SW 1271 (cell line): ENCODE data around the gene SLC25A13.
"Not testable (repeated sequence)": the region's sequence is repeated elsewhere in the genome, so short reads cannot be mapped to it uniquely, and the experiment has no call there.

ENCODE experiments used
- DNase-seq, 2 experiments: peaks; one replicate each; lab custom pipeline; 2025; lab: John Stamatoyannopoulos, UW

The SLC25A13 gene, protein sequence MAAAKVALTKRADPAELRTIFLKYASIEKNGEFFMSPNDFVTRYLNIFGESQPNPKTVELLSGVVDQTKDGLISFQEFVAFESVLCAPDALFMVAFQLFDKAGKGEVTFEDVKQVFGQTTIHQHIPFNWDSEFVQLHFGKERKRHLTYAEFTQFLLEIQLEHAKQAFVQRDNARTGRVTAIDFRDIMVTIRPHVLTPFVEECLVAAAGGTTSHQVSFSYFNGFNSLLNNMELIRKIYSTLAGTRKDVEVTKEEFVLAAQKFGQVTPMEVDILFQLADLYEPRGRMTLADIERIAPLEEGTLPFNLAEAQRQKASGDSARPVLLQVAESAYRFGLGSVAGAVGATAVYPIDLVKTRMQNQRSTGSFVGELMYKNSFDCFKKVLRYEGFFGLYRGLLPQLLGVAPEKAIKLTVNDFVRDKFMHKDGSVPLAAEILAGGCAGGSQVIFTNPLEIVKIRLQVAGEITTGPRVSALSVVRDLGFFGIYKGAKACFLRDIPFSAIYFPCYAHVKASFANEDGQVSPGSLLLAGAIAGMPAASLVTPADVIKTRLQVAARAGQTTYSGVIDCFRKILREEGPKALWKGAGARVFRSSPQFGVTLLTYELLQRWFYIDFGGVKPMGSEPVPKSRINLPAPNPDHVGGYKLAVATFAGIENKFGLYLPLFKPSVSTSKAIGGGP

DNA sequence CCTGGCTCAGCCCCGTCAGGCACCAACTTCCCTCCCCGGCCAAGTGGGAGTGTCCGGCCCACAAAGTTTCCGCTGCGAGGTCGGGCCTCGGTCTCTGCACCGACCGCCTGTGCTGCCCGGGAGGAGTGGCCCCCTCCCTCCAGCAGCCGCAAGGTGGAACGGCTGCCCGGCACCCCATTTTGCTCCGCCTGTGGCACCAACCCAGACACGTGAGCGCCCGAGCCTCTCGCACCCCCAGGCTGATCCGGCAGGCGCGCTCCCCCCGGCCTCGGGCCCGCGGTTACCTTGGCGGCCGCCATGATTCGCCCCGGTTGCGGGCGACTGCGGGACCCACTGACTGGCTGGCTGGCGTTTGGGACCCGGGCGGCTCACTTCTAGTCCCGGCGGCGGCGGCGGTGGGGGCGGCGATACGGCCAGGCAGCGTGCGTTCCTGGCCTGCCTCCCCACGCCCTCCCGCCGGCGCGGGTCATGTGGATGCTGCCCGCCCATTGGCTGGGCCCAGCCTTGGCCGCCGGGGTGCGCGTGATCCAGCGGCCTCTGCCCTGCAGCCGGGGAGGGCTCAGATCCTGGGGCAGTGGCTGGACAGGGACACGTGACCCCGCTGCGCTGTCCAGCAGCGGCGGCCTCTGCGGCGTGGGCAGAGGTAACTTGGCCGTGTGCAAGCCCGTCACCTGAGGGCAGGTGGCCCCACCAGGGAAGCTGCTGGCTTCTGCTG is at the start of gene SLC25A13:
SLC25A13 (minus strand) TSS at position 441 of the 715 bp plus-strand sequence; CDS start at position 299, 142 bp downstream.
- peak; percentile 60 to 84 for DNase-seq

DNA sequence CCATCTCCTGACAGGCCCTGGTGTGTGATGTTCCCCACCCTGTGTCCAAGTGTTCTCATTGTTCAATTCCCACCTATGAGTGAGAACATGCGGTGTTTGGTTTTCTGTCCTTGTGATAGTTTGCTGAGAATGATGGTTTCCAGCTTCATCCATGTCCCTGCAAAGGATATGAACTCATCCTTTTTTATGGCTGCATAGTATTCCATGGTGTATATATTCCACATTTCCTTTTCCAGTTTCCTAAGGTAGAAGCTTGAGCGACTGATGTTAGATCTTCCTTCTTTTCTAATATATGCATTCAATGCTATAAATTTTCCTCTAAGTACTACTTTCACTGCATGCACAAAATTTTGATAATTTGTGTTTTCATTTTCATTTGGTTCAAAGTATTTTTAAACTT is 44.0 kb upstream of the SLC25A13 start:
- not testable (repeated sequence) for DNase-seq

DNA sequence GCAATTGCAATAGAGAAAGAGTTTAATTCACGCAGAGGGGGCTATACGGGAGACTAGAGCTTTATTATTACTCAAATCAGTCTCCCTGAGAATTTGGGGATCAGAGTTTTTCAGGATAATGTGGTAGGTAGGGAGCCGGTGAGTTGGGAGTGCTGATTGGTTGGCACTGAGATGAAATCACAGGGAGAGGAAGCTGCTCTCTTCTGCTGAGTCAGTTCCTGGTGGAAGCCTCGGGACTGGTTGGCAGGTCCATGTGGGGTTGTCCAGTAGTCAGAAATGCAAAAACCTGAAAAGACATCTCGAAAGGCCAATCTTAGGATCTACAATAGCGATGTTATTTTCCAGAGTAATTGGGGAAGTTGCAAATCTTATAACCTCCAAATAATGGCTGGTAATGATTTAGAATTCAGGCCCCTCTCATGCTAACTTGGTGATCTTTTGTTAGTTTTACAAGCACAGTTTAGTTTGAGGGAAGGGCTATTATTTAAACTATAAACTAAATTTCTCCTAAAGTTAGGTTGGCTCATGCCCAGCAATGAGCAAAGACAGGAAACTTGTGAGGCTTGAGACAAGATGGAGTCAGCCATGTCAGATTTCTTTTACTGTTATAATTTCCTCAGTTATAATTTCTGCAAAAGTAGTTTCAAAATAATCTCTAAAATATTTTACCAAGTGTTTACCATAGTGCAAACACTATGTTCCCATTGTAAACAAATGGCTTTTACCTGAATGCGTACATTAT is 39.4 kb upstream of the SLC25A13 start:
- no peak for DNase-seq

DNA sequence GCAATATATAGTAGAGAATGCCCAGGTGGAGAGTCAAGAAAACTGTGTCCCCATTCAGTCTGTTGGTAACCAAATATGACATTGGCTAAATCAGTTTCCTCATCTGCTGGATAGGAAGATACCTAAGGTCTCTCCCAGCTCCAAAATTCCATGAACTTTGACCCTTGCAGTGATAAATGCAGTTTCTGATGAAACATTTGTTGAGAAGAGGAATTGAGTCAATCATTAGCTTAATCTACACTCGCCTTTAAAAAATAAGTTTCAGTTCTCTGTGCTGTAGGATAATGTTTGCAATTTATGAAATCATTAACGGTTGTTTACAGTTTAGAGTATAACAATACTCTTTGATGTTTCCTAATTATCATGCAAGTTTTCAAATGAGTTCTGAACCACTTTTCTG is 38.0 kb upstream of the SLC25A13 start:
- no peak for DNase-seq

DNA sequence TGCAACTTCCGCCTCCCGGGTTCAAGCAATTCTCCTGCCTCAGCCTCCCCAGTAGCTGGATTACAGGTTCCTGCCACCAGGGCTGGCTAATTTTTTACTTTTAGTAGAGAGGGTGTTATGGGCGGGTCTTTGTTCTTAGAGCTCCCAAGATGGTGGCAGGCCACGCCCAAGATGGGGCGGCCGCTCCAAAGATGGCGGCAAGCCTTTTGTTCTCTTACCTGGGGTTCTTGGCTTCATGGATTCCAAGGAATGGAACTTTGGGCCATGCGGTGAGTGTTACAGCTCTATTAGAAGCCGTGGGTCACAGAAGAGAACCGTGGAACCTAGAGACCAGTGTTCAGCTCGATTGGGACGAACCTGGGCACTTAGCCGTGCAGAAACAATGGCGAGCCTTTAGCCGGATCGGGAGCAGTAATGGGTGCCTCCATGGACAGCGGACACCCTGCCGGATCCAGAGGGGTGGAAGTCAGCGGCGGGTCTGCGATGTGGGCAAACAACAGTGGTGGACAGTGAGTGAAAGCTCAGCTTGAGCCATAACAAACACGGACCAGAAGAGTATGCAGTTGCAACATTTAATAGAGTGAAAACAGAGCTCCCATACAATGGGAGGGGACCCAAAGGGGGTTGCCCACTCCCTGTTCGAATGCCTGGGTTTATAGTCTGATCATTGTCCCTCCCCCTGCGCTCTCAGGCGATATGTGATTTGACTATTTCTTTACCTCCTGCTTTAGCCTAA is 36.5 kb upstream of the SLC25A13 start:
- not testable (repeated sequence) for DNase-seq

DNA sequence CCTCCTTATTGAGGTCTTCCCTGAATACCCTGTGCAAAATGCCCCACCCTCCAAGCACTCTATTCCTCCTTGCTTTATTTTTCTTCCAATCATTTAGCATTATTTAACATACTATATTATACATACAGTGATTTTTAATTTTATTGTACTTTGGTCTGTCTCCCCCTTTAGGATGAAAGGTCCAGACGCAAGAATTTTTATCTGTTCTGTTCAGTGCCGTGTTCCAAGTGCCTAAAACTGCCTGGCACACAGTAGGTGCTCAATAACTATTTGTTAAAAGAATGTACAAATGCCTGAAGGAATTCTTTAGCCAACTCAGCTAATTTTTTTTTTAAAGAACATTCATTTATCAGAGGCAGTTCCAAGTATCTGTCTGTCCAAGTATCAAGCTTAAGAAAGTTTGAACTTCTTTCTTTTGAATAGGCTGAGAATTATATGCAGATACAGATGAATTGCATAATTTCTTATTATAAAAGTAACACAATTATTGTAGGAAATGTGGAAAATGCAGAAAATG is 34.1 kb upstream of the SLC25A13 start:
- DNase-seq, result no peak

DNA sequence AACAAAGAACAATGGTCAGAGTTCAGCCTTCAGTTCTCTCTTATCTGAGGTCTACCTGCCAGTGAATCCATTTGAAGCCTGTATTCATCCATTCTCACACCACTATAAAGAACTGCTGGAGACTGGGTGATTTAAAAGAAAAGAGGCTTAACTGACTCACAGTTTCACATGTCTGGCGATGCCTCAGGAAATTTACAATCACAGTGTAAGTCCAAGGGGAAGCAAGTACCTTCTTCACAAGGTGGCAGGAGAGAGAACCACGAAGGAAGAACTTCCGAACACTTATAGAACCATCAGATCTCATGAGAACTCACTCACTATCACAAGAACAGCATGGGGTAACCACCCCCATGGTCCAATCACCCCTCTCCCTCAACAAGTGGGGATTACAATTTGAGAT is 33.0 kb upstream of the SLC25A13 start:
- DNase-seq, result no peak

DNA sequence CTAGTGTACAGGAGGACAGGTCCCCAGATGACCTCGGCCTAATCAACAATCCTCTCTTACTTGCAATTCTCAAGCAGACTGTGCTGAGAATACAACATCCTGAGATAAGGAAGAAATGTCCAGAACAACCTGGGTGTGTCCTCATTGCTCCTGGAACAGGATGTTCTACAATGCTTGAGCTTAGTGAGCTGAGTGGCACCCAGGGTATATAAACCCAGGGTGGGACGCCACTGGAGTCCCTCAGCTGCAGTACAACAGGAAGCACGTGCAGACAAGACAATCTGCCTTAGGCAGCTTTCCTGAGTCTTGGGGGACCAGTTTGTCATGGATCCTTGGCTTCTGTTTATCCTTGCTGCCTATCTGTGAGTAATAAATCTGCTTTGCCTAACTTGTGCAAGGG is 27.7 kb upstream of the SLC25A13 start:
- no peak for DNase-seq

DNA sequence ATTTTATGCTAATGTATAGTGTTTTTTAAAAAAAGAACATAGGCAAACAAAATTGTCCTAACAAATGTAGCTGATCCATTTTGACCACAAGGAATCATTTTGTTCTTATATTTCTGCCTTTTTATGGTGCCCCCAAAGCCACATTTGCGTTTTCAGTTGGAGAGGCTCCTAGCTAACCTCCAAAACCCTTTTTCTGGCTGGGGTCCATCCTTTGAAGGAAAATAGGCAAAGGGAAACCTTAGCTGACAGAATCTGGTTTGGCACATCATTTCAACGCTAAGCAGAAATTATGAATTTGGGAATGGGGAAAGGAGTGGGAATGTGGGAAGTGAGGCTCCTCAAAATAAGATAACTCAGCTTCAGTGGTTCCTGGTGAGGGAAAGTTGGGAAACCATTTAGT is 25.6 kb upstream of the SLC25A13 start:
- DNase-seq, result no peak

DNA sequence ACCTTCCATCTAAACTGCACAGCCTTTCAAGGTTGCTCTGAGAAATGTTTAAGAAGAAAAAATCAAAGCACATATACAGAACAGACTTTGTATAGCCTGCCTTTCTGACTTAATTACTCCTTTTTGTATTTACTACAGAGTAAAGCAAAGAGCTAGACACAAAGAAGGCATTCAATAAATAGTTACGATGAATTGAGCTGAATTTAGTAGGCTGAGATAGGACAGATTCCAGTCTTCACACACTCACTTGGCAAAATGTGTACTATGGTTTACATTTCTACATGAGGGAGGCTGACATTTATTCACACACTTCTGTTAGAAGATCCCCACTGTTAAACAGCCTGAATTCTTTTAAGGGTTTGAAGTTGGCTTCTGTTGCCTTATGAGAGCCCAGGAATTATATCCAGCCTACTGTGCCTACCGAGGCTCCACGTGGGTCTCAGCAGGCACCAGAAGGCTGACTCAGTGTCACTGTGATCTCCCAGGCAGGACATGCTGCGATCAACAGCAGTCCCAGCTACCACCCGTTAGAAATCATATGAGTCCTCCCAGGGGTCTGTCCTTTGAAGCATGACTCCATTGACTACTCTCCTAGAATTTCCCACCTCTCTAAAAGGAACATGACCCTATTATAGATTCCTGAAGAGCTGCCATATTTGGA is 24.5 kb upstream of the SLC25A13 start:
- no peak for DNase-seq

DNA sequence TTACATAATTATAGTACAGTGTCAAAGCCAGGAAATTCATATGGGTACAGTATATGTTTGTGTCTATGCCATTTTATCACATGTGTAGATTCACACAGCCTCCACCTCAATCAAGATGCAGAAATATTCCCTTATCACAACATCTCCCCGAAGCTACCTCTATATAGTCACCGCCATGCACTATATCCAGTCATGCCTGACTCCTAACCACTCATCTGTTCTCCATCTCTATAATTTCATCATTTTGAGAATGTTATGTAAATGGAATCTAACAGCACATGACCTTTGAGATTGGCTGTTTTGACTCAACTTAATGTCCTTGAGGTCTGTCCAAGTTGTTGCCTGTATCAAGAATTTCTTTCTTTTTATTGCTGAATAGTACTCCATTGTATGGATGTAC is 22.3 kb upstream of the SLC25A13 start:
- DNase-seq, result no peak

DNA sequence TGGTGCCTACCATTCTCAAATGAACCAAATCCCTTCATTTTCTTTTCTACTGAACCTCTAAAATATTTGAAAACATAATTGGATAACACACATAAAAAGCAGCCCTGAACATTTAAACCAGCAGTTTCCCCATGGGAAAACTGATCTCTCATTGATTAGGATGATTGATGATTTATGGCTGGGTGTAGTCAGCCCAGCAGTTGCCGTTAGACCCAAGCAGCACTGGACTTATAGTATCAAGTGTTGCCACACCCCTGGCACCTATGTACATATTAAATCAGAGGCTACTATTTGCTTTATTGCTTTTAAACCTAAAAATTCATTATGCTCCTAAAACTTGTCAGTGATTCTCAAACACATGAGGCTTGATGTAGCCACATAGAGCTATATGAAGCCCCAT is 20.2 kb upstream of the SLC25A13 start:
- no peak for DNase-seq

DNA sequence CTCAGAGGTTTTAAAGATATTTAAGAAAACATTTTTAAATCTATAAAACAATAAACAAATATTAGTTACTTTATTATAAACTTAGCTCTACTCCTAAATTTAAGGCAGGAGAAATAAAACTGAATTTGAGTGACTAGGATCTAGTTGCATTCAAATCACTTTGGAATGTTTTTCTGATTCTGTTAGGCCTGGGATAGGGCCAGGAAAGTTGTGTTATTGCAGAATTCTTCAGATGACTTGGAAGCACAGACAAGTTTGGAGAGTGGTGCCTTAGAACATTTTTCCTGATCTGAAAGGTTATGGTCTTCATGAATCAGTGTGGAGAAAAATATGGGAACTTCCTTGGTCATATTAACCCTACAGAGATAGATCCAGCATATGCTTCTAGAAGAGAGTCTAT is 15.6 kb upstream of the SLC25A13 start:
- no peak for DNase-seq

DNA sequence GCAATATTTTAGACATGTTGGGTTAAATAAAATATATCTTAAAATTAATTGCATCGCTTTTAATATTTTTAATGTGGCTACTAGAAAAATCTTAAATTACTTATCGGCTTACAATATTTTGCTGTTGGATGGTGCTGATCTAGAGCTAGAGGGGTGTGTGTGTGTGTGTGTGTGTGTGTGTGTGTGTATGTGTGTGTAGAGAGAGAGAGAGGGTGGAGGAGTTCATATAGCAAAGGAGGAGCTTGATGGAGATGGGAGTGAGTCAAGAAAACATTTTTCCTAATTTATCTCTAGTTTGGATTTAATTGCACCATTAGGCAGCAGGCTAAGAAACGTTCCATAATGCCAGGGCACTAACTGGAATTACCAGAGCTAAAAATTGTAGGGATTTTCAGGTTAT is 10.4 kb upstream of the SLC25A13 start:
- no peak for DNase-seq

DNA sequence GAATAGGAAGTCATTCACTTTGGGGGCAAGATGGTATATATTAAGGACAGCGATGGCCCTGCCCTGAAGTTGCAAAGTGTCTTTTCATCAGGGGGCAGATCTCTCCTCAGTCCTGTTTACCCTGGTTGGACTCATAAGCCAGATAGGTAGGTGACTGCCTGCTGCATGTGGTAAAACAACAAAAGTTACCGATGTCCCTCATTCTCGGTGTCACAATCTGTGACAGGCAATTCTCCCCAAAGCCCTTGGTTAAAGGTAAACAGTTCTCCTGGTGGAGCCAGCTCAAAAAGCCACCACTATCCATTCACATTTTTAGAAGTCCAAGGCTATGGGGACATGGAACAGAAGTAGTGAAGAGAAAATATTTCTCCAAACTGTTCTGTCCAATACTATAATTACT is 9.9 kb upstream of the SLC25A13 start:
- no peak for DNase-seq

DNA sequence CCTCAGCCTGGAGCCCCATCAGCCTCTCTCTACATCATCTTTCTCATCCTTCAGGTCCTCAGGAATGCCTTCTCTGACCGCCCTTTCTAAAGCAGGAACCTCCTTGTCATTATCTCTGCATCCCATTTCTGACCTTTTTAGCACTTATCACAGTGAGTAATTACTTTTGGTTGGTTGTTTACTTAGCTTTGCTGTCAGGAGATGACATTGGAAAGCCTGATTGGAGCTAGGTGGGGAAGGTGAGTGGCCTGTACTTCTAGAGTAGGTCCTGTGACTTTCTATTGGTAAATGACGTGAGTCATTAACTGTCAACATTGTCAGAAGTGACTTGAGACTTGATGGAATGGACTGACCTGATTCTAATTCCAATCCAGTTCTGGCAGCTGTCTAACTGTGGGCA is 9.3 kb upstream of the SLC25A13 start:
- DNase-seq, result no peak

DNA sequence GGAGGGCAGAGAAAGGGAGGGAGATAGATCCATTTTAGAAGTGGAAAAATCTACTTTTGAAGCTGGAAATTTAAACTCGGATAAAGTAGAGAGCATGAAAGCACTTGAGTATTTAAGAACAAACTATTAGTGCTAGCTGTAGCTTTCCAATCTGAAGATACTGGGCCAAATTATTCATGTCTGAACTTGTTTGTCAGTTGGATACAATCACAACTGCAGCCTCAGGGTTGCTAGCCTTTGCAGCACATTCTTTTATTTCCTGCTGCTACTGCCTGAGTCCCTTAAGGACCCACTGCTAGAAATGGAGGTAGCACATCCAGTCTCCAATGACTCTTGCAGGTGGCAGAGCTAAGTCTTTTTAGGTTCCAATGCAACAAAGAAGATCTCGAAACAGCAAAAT is 8.3 kb upstream of the SLC25A13 start:
- no peak for DNase-seq

DNA sequence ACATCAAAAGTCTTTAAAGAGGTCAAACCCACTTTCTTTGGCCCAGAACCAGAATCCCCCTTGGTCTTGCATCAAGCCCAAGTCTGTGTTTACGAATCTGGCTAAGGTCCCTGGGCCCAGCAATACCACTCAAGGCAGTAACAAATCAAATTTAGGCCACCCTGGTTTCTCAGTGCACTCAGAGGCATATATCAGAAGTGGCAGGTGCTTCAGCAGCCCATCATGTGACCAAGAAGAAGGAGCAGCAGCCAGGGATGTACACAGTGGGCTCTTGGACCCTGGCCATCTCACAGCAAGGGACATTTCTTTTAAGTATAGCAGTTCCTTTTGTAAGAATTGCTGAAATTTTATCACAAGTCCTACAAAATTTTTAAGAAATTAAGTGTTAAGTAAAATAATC is 7.3 kb upstream of the SLC25A13 start:
- no peak for DNase-seq

DNA sequence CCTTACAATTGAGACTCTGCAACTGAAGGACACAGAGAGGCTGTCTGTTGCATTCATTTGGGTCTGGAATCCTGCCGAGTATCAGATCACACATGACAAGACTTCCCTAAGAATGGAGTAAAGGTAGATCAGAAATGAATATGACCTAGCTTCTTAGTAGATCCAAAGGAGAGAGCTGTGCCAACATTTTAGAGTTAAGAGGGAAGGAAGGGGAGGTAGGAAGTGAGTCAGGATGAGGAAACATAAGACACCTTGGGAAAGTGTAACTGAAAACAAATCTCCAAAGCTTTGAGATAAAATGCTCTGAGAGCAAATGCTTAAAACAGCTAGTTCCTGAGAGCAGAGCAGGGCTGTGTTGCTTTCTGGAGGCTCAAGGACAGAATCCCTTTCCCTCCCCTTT is 6.1 kb upstream of the SLC25A13 start:
- no peak for DNase-seq

DNA sequence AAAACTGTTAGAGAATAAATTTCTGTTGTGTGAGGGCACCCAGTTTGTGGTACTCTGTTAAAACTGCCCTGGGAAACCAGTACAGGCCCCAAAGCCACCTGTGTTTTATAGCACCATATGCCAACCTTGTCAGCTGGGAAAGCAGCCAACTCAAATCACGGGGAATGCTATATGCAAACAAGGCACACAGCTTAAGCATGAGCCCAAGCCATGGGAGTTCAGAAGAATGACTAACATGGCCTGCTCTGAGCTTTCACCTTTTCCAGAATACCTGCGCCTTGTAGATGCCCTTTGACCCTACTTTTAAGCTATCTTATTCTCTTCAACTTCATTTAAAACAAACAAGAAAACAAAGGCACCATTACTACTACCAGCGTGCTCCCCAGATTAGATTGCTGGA is 5.5 kb upstream of the SLC25A13 start:
- DNase-seq, result no peak

DNA sequence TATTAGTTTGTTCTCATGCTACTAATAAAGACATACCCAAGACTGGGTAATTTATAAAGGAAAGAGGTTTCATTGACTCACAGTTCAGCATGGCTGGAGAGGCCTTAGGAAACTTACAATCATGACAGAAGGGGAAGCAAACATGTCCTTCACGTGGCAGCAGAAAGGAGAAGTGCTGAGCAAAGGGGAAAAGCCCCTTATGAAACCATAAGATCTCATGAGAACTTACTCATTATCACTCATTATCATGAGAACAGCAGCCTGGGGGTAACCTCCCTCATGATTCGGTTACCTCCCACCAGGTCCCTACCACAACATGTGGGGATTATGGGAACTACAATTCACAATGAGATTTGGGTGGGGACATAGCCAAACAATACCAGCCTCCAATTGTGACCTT is 4.9 kb upstream of the SLC25A13 start:
- DNase-seq, result not testable (repeated sequence)
